OCI-LY1 (cell line): ENCODE results near the gene SLC22A9.

ENCODE experiments used
- CTCF ChIP-seq: fragments of 200-600 bp; sonication (generic), shearing (Covaris generic); IDR thresholded peaks from 2 replicates; pipeline ENCODE4 v1.5.1; 2017; ENCODE audit warnings: mild to moderate bottlenecking, antibody characterized with exemption, low read length, moderate library complexity, mixed read lengths
- EZH2 ChIP-seq: fragments of 200-600 bp; sonication (generic), shearing (Covaris generic); IDR thresholded peaks from 2 replicates; pipeline ENCODE4 v1.8.0; 2017; ENCODE audit warnings: borderline replicate concordance, mixed run types, mild to moderate bottlenecking, antibody characterized with exemption, low read length, moderate library complexity, mixed read lengths

DNA sequence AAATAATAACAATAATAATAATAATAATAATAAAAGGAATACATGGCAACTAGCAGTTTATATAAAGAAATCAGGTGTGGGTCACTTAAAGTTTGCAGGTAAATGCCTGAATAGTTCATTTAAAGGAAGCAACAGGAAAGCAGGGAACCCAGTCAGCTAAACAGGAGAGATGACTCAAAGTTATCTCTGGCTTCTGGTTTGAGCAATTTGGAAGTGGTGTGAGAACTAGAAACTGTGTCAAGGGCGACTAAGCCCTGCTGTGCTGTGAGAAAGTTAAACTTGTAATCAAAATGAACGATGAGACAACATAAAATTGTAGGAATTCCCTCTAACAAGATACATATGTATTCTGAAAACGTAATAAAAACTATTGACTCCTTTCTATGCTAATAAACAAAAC is 35.5 kb downstream of the SLC22A9 start:
- TF ChIP-seq CTCF (no peak), EZH2 (no peak)
